Natural killer cell (primary cell): ENCODE measurements around the gene GIGYF2. TPM values are rescaled to one million over a fixed set of nuclear protein-coding genes. Genes with fewer than 3 reads are reported as not detected.

Experiments used
- ATAC-seq, 3 donors: fragments of 150-1000 bp in 2 of 3; fragments of 200-7000 bp in 1 of 3; cut with Tn5 transposase; 1 replicate in 1 of 3; 2 replicates in 2 of 3; pipeline ENCODE4 v1.10.0; 2021; ENCODE audit warnings: mild to moderate bottlenecking in 2 of 3, moderate library complexity in 2 of 3
- DNase-seq, 2 donors: peaks; one replicate each; pipeline versions ENCODE4 v3.0.0 to v3.0.0-alpha.2; 2013 to 2021; ENCODE audit warnings: mixed read lengths in 1 of 2
- H3K27ac ChIP-seq: one replicate; pipeline ENCODE4 v1.5.1; 2013; ENCODE audit warnings: mild to moderate bottlenecking, low read length
- H3K27me3 ChIP-seq: one replicate; pipeline ENCODE4 v1.6.1; 2013; ENCODE audit warnings: low read length; ENCODE audit not compliant: control insufficient read depth, insufficient read depth
- H3K36me3 ChIP-seq: one replicate; pipeline ENCODE4 v1.6.1; 2013; ENCODE audit warnings: low read length; ENCODE audit not compliant: control insufficient read depth, insufficient read depth
- H3K4me1 ChIP-seq: one replicate; pipeline ENCODE4 v1.6.1; 2013; ENCODE audit warnings: low read length; ENCODE audit not compliant: control insufficient read depth, insufficient read depth
- H3K4me3 ChIP-seq: one replicate; pipeline ENCODE4 v1.5.1; 2013; ENCODE audit warnings: low read length
- H3K9me3 ChIP-seq: one replicate; pipeline ENCODE4 v1.6.1; 2013; ENCODE audit warnings: low read length; ENCODE audit not compliant: control insufficient read depth, insufficient read depth
- H3K27ac Mint-ChIP-seq, 2 donors: one replicate each; pipeline ENCODE4 v1.8.0; 2022; ENCODE audit warnings: mild to moderate bottlenecking in 2 of 2, mixed read lengths in 2 of 2, moderate library complexity in 1 of 2
- H3K27me3 Mint-ChIP-seq, 2 donors: one replicate each; pipeline ENCODE4 v1.8.0; 2022; ENCODE audit warnings: low read depth in 2 of 2, mixed read lengths in 2 of 2
- H3K36me3 Mint-ChIP-seq: one replicate; pipeline ENCODE4 v1.8.0; 2022; ENCODE audit warnings: mixed read lengths
- H3K4me1 Mint-ChIP-seq, 2 donors: one replicate each; pipeline ENCODE4 v1.8.0; 2022; ENCODE audit warnings: mixed read lengths in 2 of 2
- H3K4me3 Mint-ChIP-seq: one replicate; pipeline ENCODE4 v1.8.0; 2022; ENCODE audit warnings: mild to moderate bottlenecking, moderate library complexity, mixed read lengths
- H3K9me3 Mint-ChIP-seq, 2 donors: one replicate each; pipeline ENCODE4 v1.8.0; 2022; ENCODE audit warnings: mixed read lengths in 2 of 2
- CTCF ChIP-seq: fragments of 200-600 bp; IDR thresholded peaks from one replicate; pipeline ENCODE4 v1.8.0; 2022; ENCODE audit warnings: antibody characterized with exemption
- WGBS: methylation state at CpG from one replicate; pipeline ENCODE4 v1.1.7; 2013; ENCODE audit warnings: missing lambda C conversion rate; ENCODE audit not compliant: insufficient coverage; 5-methylcytosine and 5-hydroxymethylcytosine counted together
- intact Hi-C: fragments of 100-400 bp; cut with micrococcal nuclease; formaldehyde crosslinking; loops from one replicate; pipeline ENCODE4 v1.14.2; 2022
- total RNA-seq, 4 donors: library from RNA; stranded (reverse); fragments of 120-200 nt in 1 of 4; gene quantifications; one replicate each; pipeline versions ENCODE4 v1.2.3 to v1.2.4, GENCODE V29; 2013 to 2022

The GIGYF2 gene
- total RNA-seq, 3 donors from 2014 or later (not counting 1 experiment from before 2014, with no cell fraction given): 73.6 to 85.3 (median 80.1) TPM

- Histone ChIP-seq H3K27ac (no peak overlapping the region), H3K9me3 (no peaks in the 10 kb centered on the region), H3K4me3 (no peak overlapping the region), H3K36me3 (no peaks in the 10 kb centered on the region), H3K4me1 (no peaks in the 10 kb centered on the region), H3K27me3 (no peaks in the 10 kb centered on the region)
- no peak overlapping the region for H3K4me3 Mint-ChIP-seq
- H3K36me3 Mint-ChIP-seq: no peaks in the 10 kb centered on the region
- 86% methylated on average over 5 of the region's 9 CpGs for WGBS
- peaks cover 0 to 2% of the 10 kb centered on the region in 2 donors for H3K27me3 Mint-ChIP-seq
- TF ChIP-seq CTCF: no peak
- H3K4me1 Mint-ChIP-seq: no peaks in the 10 kb centered on the region
- no peaks in the 10 kb centered on the region for H3K9me3 Mint-ChIP-seq
- DNase-seq (no peak), ATAC-seq (no peak)
- intact Hi-C loops: no loop called here
- no peak overlapping the region for H3K27ac Mint-ChIP-seq
Measured at GRCh38 chr2:232896720-232897597, 199.8 kb downstream of the GIGYF2 start.

- no peaks in the 10 kb centered on the region for H3K27me3 Mint-ChIP-seq
- DNase-seq (no peak), ATAC-seq (no peak)
- Histone ChIP-seq H3K4me3 (no peak overlapping the region), H3K9me3 (no peaks in the 10 kb centered on the region), H3K36me3 (no peaks in the 10 kb centered on the region), H3K4me1 (no peaks in the 10 kb centered on the region), H3K27ac (no peak overlapping the region), H3K27me3 (no peaks in the 10 kb centered on the region)
- no peaks in the 10 kb centered on the region for H3K36me3 Mint-ChIP-seq
- no peak overlapping the region for H3K4me3 Mint-ChIP-seq
- 89% methylated on average over 24 of the region's 24 CpGs for WGBS
- intact Hi-C loops: no loop called here
- no peaks in the 10 kb centered on the region for H3K4me1 Mint-ChIP-seq
- no peak overlapping the region for H3K27ac Mint-ChIP-seq
- no peak for TF ChIP-seq CTCF
- no peaks in the 10 kb centered on the region for H3K9me3 Mint-ChIP-seq
Measured at GRCh38 chr2:232897598-232898408, 200.7 kb downstream of the GIGYF2 start.

GRCh38 chr2:232898592-232899543, 201.7 kb downstream of the GIGYF2 start:
- Histone ChIP-seq H3K4me1 (no peaks in the 10 kb centered on the region), H3K36me3 (no peaks in the 10 kb centered on the region), H3K9me3 (no peaks in the 10 kb centered on the region), H3K4me3 (no peak overlapping the region), H3K27ac (no peak overlapping the region), H3K27me3 (no peaks in the 10 kb centered on the region)
- Mint-ChIP-seq H3K36me3 (no peaks in the 10 kb centered on the region), H3K27me3 (no peaks in the 10 kb centered on the region), H3K4me1 (no peaks in the 10 kb centered on the region), H3K4me3 (no peak overlapping the region), H3K9me3 (no peaks in the 10 kb centered on the region), H3K27ac (no peak overlapping the region)
- ATAC-seq (peak in 1 of 3 donors; percentile 1), DNase-seq (no peak)
- intact Hi-C loops: no loop called here
- TF ChIP-seq CTCF: no peak
- 93% methylated on average over 18 of the region's 18 CpGs for WGBS
